HepG2 (cell line): ENCODE data around the gene NEURL4. TPM values are rescaled to one million over a fixed set of nuclear protein-coding genes. Genes with fewer than 3 reads are reported as not detected.

Source experiments
- ASH2L ChIP-seq: fragments of 300-600, 200-600 bp; sonication (generic); IDR thresholded peaks from 2 replicates; pipeline ENCODE4 v1.7.0; 2017; ENCODE audit warnings: low read depth, mild to moderate bottlenecking, moderate library complexity, mixed read lengths, low read length; ENCODE audit not compliant: insufficient read length
- BATF2 ChIP-seq: sonication (generic); formaldehyde crosslinking; IDR thresholded peaks from 2 replicates; pipeline ENCODE4 v1.8.0; 2022; ENCODE audit warnings: mild to moderate bottlenecking, missing genetic modification reagents, moderate library complexity
- JUNB ChIP-seq: sonication (generic); formaldehyde crosslinking; IDR thresholded peaks from 2 replicates; pipeline ENCODE4 v1.8.0; 2022; ENCODE audit warnings: missing genetic modification reagents, mild to moderate bottlenecking, borderline replicate concordance
- NRL ChIP-seq: sonication (generic); formaldehyde crosslinking; IDR thresholded peaks from 2 replicates; pipeline ENCODE4 v1.5.0; 2020; ENCODE audit warnings: missing genetic modification reagents, mild to moderate bottlenecking, moderate library complexity, borderline replicate concordance
- PATZ1 ChIP-seq: sonication (generic); formaldehyde crosslinking; IDR thresholded peaks from 2 replicates; pipeline ENCODE4 v1.4.0; 2020; ENCODE audit warnings: missing genetic modification reagents
- RBM39 ChIP-seq: fragments of 200-400 bp; formaldehyde crosslinking; IDR thresholded peaks from one replicate; pipeline ENCODE4 v1.6.1; 2018; ENCODE audit warnings: antibody characterized with exemption, mild to moderate bottlenecking, low read depth, low read length; ENCODE audit not compliant: poor library complexity, severe bottlenecking
- THAP9 ChIP-seq: sonication (generic); formaldehyde crosslinking; IDR thresholded peaks from 2 replicates; pipeline ENCODE4; 2020; ENCODE audit warnings: missing genetic modification reagents, mild to moderate bottlenecking, borderline replicate concordance
- THRA ChIP-seq: sonication (generic); formaldehyde crosslinking; IDR thresholded peaks from 2 replicates; pipeline ENCODE4 v1.4.0; 2020; ENCODE audit warnings: missing genetic modification reagents, borderline replicate concordance
- ZNF776 ChIP-seq: sonication (generic); formaldehyde crosslinking; IDR thresholded peaks from 2 replicates; pipeline ENCODE4 v1.4.0; 2020; ENCODE audit warnings: mild to moderate bottlenecking, missing genetic modification reagents
- polyA plus RNA-seq, 8 experiments: library from polyadenylated mRNA; depleted of rRNA in 3 of 8; stranded (reverse) in 7 of 8; unstranded in 1 of 8; fragments of >200 nt; fragmentation: Illumina TruSeq in 4 of 8; extraction: Trizol in 4 of 8; gene quantifications; 2 replicates each; pipeline versions ENCODE4 v1.2.1 to v1.2.3, GENCODE V29; 2011 to 2016; ENCODE audit warnings: low read depth in 4 of 8, missing spikeins in 1 of 8, mixed read lengths in 1 of 8; ENCODE audit not compliant: insufficient read depth in 1 of 8
- total RNA-seq, 5 experiments: library from RNA; depleted of rRNA; stranded (reverse); fragments of >200 nt; fragmentation: Illumina TruSeq; extraction: Trizol; gene quantifications; 2 replicates each; pipeline ENCODE4 v1.2.3, GENCODE V29; 2016; ENCODE audit warnings: low read depth in 1 of 5
- TF ChIP-seq, protein P1 (sequence below): sonication (generic); formaldehyde crosslinking; IDR thresholded peaks from 2 replicates; pipeline ENCODE4 v1.8.0; 2022; ENCODE audit warnings: missing genetic modification reagents, mild to moderate bottlenecking, moderate library complexity, borderline replicate concordance
- TF ChIP-seq, protein P2 (sequence below), 2 experiments: sonication (generic) in 1 of 2; formaldehyde crosslinking in 1 of 2; IDR thresholded peaks; 2 replicates each; pipeline versions ENCODE4 v1.4.0 to v1.6.1; 2018 to 2020; ENCODE audit warnings: missing genetic modification reagents in 2 of 2, borderline replicate concordance in 1 of 2, low read depth in 1 of 2, mild to moderate bottlenecking in 1 of 2, missing biosample characterization in 1 of 2

NEURL4 gene
- total and polyA plus RNA-seq, 2 of the 13 experiments (the other 11 are each of a cell fraction or from before 2014, with no cell fraction given), result 14.8 to 15.7 TPM

DNA sequence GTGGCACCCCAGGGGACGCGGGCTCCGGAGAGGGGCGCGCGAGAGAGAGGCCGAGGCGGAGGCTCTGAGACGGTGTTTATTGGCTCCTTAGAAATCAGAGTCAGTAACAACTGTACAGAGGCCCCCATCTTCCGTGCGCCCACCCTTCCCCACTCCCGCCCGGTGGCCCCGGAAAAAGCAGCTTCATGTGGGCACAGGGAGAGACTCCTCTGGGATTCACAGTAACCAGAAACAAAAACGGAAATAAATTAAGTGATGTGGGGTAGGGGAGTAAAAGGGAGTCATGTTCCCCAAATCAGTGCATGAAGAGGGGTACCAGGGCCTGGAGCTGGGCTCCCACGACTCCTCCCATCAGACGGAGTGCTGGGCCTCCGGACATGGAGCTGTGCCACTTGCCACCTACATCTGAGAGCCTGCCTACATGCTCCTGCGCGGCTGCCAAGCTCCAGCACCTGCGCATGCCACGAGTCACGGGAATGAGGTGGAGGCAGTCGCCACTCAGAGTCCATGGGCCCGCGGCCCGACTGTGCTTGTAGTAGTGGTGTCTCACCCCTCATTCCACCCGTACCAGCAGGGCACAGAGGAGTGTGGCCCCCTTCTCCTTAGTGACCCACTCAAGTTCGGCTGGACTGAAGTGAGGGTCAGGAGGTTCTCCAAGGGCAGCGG lies 13.4 kb downstream of the NEURL4 start (continued):
- 0 out of 2 replicates have a peak, but pooled peaks have one; percentile 44 for TF ChIP-seq ZNF776 (CRISPR knock-in tag)
- peak; percentile 14 for TF ChIP-seq ASH2L
- peak; percentile 1 for TF ChIP-seq RBM39
- TF ChIP-seq THAP9 (CRISPR knock-in tag), result peak; percentile 13; the same call in 1 of the 2 replicates
- peak; percentile 6; the same call in 1 of the 2 replicates for TF ChIP-seq THRA (CRISPR knock-in tag)
- TF ChIP-seq, protein P1, sequence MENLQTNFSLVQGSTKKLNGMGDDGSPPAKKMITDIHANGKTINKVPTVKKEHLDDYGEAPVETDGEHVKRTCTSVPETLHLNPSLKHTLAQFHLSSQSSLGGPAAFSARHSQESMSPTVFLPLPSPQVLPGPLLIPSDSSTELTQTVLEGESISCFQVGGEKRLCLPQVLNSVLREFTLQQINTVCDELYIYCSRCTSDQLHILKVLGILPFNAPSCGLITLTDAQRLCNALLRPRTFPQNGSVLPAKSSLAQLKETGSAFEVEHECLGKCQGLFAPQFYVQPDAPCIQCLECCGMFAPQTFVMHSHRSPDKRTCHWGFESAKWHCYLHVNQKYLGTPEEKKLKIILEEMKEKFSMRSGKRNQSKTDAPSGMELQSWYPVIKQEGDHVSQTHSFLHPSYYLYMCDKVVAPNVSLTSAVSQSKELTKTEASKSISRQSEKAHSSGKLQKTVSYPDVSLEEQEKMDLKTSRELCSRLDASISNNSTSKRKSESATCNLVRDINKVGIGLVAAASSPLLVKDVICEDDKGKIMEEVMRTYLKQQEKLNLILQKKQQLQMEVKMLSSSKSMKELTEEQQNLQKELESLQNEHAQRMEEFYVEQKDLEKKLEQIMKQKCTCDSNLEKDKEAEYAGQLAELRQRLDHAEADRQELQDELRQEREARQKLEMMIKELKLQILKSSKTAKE, result 0 out of 2 replicates have a peak, but pooled peaks have one; percentile 25
- no peak for TF ChIP-seq JUNB
- 0 out of 2 replicates have a peak, but pooled peaks have one; percentile 25 for TF ChIP-seq NRL (CRISPR knock-in tag)
- TF ChIP-seq BATF2 (CRISPR knock-in tag), result 0 out of 2 replicates have a peak, but pooled peaks have one; percentile 5
- TF ChIP-seq, protein P2, sequence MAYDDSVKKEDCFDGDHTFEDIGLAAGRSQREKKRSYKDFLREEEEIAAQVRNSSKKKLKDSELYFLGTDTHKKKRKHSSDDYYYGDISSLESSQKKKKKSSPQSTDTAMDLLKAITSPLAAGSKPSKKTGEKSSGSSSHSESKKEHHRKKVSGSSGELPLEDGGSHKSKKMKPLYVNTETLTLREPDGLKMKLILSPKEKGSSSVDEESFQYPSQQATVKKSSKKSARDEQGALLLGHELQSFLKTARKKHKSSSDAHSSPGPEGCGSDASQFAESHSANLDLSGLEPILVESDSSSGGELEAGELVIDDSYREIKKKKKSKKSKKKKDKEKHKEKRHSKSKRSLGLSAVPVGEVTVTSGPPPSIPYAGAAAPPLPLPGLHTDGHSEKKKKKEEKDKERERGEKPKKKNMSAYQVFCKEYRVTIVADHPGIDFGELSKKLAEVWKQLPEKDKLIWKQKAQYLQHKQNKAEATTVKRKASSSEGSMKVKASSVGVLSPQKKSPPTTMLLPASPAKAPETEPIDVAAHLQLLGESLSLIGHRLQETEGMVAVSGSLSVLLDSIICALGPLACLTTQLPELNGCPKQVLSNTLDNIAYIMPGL (CRISPR knock-in tag; IDR thresholded peaks at IDR 0.05; ENCODE audit: borderline replicate concordance in 1 of 2, low read depth in 1 of 2), result 0 out of 4 replicates have a peak, but pooled peaks of 1 of the 2 experiments have one; percentile 13
- TF ChIP-seq PATZ1 (CRISPR knock-in tag), result no peak
